WTC11 (cell line): ENCODE measurements around the gene CCDC134. TPM values are rescaled to one million over a fixed set of nuclear protein-coding genes. Genes with fewer than 3 reads are reported as not detected.

Experiments
- ATAC-seq: fragments of 200-7000 bp; cut with Tn5 transposase; 2 replicates; pipeline ENCODE4 v1.10.0; 2021; ENCODE audit warnings: mild to moderate bottlenecking, moderate library complexity
- CTCF ChIA-PET: fragments of 300-600 bp; sonication (Branson Sonifier 250); formaldehyde crosslinking; loops from one replicate; lab custom pipeline; 2021; ENCODE audit warnings: antibody characterized with exemption; lab: Charles Lee
- POLR2A ChIA-PET: fragments of 350-600 bp; sonication (Branson Sonifier 250); formaldehyde crosslinking; loops from one replicate; lab custom pipeline; 2021; ENCODE audit warnings: antibody characterized with exemption; lab: Charles Lee
- DNase-seq: peaks from one replicate; pipeline ENCODE4 v3.0.0; 2021; ENCODE audit warnings: low spot score
- H3K27ac Mint-ChIP-seq: 2 replicates; pipeline ENCODE4 v1.8.0; 2021; ENCODE audit warnings: mixed read lengths
- H3K27me3 Mint-ChIP-seq: 2 replicates; pipeline ENCODE4 v1.8.0; 2021; ENCODE audit warnings: low read depth, mild to moderate bottlenecking, moderate library complexity, mixed read lengths
- H3K36me3 Mint-ChIP-seq: 2 replicates; pipeline ENCODE4 v1.8.0; 2021; ENCODE audit warnings: mixed read lengths
- H3K4me1 Mint-ChIP-seq: 2 replicates; pipeline ENCODE4 v1.8.0; 2022; ENCODE audit warnings: mixed read lengths
- H3K4me3 Mint-ChIP-seq: 2 replicates; pipeline ENCODE4 v1.8.0; 2021; ENCODE audit warnings: mild to moderate bottlenecking, moderate library complexity, mixed read lengths
- H3K9me3 Mint-ChIP-seq: 2 replicates; pipeline ENCODE4 v1.8.0; 2021; ENCODE audit warnings: mixed read lengths
- ATF2 ChIP-seq: sonication (generic); formaldehyde crosslinking; IDR thresholded peaks from 2 replicates; pipeline ENCODE4 v1.8.1; 2022; ENCODE audit warnings: low read depth, missing genetic modification reagents, borderline replicate concordance
- CBFB ChIP-seq: sonication (generic); formaldehyde crosslinking; IDR thresholded peaks from 2 replicates; pipeline ENCODE4 v1.8.1; 2022; ENCODE audit warnings: mild to moderate bottlenecking, low read depth, missing genetic modification reagents
- CREB1 ChIP-seq: sonication (generic); formaldehyde crosslinking; IDR thresholded peaks from 2 replicates; pipeline ENCODE4 v1.8.0; 2023; ENCODE audit warnings: mild to moderate bottlenecking, missing genetic modification reagents
- CREM ChIP-seq: sonication (generic); formaldehyde crosslinking; IDR thresholded peaks from 2 replicates; pipeline ENCODE4 v1.8.1; 2022; ENCODE audit warnings: mild to moderate bottlenecking, missing genetic modification reagents, moderate library complexity
- EMX1 ChIP-seq: fragments of 250-450 bp; sonication (Bioruptor Pico); IDR thresholded peaks from 2 replicates; pipeline ENCODE4 v1.8.0; 2021; ENCODE audit warnings: mild to moderate bottlenecking
- ETV6 ChIP-seq: sonication (generic); formaldehyde crosslinking; IDR thresholded peaks from 2 replicates; pipeline ENCODE4 v1.8.1; 2022; ENCODE audit warnings: mild to moderate bottlenecking, missing genetic modification reagents
- FOXJ3 ChIP-seq: sonication (generic); formaldehyde crosslinking; IDR thresholded peaks from 2 replicates; pipeline ENCODE4 v1.9.0; 2021; ENCODE audit warnings: missing genetic modification reagents, mild to moderate bottlenecking, borderline replicate concordance
- HMGXB4 ChIP-seq: sonication (generic); formaldehyde crosslinking; IDR thresholded peaks from 2 replicates; pipeline ENCODE4 v1.8.1; 2023; ENCODE audit warnings: mild to moderate bottlenecking, moderate library complexity, missing genetic modification reagents
- IRF1 ChIP-seq: sonication (generic); formaldehyde crosslinking; IDR thresholded peaks from 2 replicates; pipeline ENCODE4 v1.8.0; 2023; ENCODE audit warnings: missing genetic modification reagents
- MXD4 ChIP-seq: fragments of 250-450 bp; sonication (Bioruptor Pico); IDR thresholded peaks from 2 replicates; pipeline ENCODE4 v1.8.0; 2021; ENCODE audit warnings: mild to moderate bottlenecking, moderate library complexity, borderline replicate concordance
- MYBL2 ChIP-seq: sonication (generic); formaldehyde crosslinking; IDR thresholded peaks from 2 replicates; pipeline ENCODE4 v1.8.1; 2023; ENCODE audit warnings: mild to moderate bottlenecking, moderate library complexity, missing genetic modification reagents
- SMAD3 ChIP-seq: sonication (generic); formaldehyde crosslinking; IDR thresholded peaks from 2 replicates; pipeline ENCODE4 v1.8.0; 2022; ENCODE audit warnings: missing genetic modification reagents, mild to moderate bottlenecking, borderline replicate concordance
- TCF7 ChIP-seq: sonication (generic); formaldehyde crosslinking; IDR thresholded peaks from 2 replicates; pipeline ENCODE4 v1.8.0; 2022; ENCODE audit warnings: mild to moderate bottlenecking, low read depth, missing genetic modification reagents, moderate library complexity
- TEAD4 ChIP-seq: sonication (generic); formaldehyde crosslinking; IDR thresholded peaks from 2 replicates; pipeline ENCODE4 v1.8.0; 2022; ENCODE audit warnings: mild to moderate bottlenecking, missing genetic modification reagents
- USF2 ChIP-seq: sonication (generic); formaldehyde crosslinking; IDR thresholded peaks from 2 replicates; pipeline ENCODE4 v1.8.1; 2023; ENCODE audit warnings: mild to moderate bottlenecking, missing genetic modification reagents, moderate library complexity
- ZBTB21 ChIP-seq: sonication (generic); formaldehyde crosslinking; IDR thresholded peaks from 2 replicates; pipeline ENCODE4 v1.8.1; 2023; ENCODE audit warnings: mild to moderate bottlenecking, missing genetic modification reagents, borderline replicate concordance
- ZNF263 ChIP-seq: sonication (generic); formaldehyde crosslinking; IDR thresholded peaks from 2 replicates; pipeline ENCODE4 v1.8.1; 2022; ENCODE audit warnings: low read depth, mild to moderate bottlenecking, moderate library complexity, missing genetic modification reagents
- total RNA-seq: library from RNA; stranded (reverse); gene quantifications from 3 replicates; pipeline ENCODE4 v1.2.3, GENCODE V29; 2021
- TF ChIP-seq, protein P1 (sequence below): sonication (generic); formaldehyde crosslinking; IDR thresholded peaks from 2 replicates; pipeline ENCODE4 v1.8.0; 2023; ENCODE audit warnings: missing genetic modification reagents, mild to moderate bottlenecking, borderline replicate concordance
- TF ChIP-seq, protein P2 (sequence below): sonication (generic); formaldehyde crosslinking; IDR thresholded peaks from 2 replicates; pipeline ENCODE4 v1.8.1; 2022; ENCODE audit warnings: mild to moderate bottlenecking, missing genetic modification reagents, moderate library complexity, borderline replicate concordance

Gene CCDC134
- total RNA-seq, 1 experiment from 2014 or later = 19.0 TPM

- ChIA-PET POLR2A (no interaction called here), CTCF (interaction anchor here (1.5 kb wide), 1 partner anchor 127 kb away, joined by 3 read pairs; no protein-coding TSS in a partner anchor)
- Mint-ChIP-seq H3K27me3 (no peaks in the 10 kb centered on the region; the same call in 1 of the 2 replicates), H3K9me3 (no peaks in the 10 kb centered on the region), H3K4me3 (no peak overlapping the region), H3K36me3 (no peaks in the 10 kb centered on the region), H3K27ac (no peak overlapping the region), H3K4me1 (no peaks in the 10 kb centered on the region; the same call in 1 of the 2 replicates)
- TF ChIP-seq ZNF263 (CRISPR knock-in tag) (no peak), CREB1 (CRISPR knock-in tag) (no peak), MYBL2 (CRISPR knock-in tag) (no peak), MXD4 (CRISPR knock-in tag) (no peak), ETV6 (CRISPR knock-in tag) (no peak), TEAD4 (CRISPR knock-in tag) (no peak)
- TF ChIP-seq, protein P1, sequence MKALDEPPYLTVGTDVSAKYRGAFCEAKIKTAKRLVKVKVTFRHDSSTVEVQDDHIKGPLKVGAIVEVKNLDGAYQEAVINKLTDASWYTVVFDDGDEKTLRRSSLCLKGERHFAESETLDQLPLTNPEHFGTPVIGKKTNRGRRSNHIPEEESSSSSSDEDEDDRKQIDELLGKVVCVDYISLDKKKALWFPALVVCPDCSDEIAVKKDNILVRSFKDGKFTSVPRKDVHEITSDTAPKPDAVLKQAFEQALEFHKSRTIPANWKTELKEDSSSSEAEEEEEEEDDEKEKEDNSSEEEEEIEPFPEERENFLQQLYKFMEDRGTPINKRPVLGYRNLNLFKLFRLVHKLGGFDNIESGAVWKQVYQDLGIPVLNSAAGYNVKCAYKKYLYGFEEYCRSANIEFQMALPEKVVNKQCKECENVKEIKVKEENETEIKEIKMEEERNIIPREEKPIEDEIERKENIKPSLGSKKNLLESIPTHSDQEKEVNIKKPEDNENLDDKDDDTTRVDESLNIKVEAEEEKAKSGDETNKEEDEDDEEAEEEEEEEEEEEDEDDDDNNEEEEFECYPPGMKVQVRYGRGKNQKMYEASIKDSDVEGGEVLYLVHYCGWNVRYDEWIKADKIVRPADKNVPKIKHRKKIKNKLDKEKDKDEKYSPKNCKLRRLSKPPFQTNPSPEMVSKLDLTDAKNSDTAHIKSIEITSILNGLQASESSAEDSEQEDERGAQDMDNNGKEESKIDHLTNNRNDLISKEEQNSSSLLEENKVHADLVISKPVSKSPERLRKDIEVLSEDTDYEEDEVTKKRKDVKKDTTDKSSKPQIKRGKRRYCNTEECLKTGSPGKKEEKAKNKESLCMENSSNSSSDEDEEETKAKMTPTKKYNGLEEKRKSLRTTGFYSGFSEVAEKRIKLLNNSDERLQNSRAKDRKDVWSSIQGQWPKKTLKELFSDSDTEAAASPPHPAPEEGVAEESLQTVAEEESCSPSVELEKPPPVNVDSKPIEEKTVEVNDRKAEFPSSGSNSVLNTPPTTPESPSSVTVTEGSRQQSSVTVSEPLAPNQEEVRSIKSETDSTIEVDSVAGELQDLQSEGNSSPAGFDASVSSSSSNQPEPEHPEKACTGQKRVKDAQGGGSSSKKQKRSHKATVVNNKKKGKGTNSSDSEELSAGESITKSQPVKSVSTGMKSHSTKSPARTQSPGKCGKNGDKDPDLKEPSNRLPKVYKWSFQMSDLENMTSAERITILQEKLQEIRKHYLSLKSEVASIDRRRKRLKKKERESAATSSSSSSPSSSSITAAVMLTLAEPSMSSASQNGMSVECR (CRISPR knock-in tag) = no peak
- no peak for ATAC-seq
- no peak for DNase-seq
These were observed 6.6 kb upstream of the CCDC134 start for GRCh38 chr22:41793871-41794270.

GRCh38 chr22:41798736-41799135 is 1.7 kb upstream of the CCDC134 start:
- H3K27ac Mint-ChIP-seq = peak overlapping the region; percentile 74; the same call in 1 of the 2 replicates
- TF ChIP-seq ETV6 (CRISPR knock-in tag) = no peak
- no peak for TF ChIP-seq ATF2 (CRISPR knock-in tag)
- no peak for TF ChIP-seq HMGXB4 (CRISPR knock-in tag)
- no peak for TF ChIP-seq EMX1 (CRISPR knock-in tag)
- no peak for TF ChIP-seq SMAD3 (CRISPR knock-in tag)
- TF ChIP-seq, protein P2, sequence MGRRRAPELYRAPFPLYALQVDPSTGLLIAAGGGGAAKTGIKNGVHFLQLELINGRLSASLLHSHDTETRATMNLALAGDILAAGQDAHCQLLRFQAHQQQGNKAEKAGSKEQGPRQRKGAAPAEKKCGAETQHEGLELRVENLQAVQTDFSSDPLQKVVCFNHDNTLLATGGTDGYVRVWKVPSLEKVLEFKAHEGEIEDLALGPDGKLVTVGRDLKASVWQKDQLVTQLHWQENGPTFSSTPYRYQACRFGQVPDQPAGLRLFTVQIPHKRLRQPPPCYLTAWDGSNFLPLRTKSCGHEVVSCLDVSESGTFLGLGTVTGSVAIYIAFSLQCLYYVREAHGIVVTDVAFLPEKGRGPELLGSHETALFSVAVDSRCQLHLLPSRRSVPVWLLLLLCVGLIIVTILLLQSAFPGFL (CRISPR knock-in tag) = no peak
- no peak for TF ChIP-seq ZNF263 (CRISPR knock-in tag)
- no peak for TF ChIP-seq ZBTB21 (CRISPR knock-in tag)
- TF ChIP-seq, protein P1 (CRISPR knock-in tag) = no peak
- no peak for TF ChIP-seq IRF1 (CRISPR knock-in tag)
- TF ChIP-seq FOXJ3 (CRISPR knock-in tag) = no peak
- no peak for TF ChIP-seq CREM (CRISPR knock-in tag)
- TF ChIP-seq CBFB = no peak
- no peak for TF ChIP-seq TCF7 (CRISPR knock-in tag)
- TF ChIP-seq USF2 = no peak

More at GRCh38 chr22:41798736-41799135, 1.7 kb upstream of the CCDC134 start:
- POLR2A ChIA-PET = interaction anchor here (0.7 to 1.1 kb wide), 2 partner anchors 11 to 110 kb away, joined by 3 to 4 read pairs; partner anchors contain the start of gene SNU13
- no peaks in the 10 kb centered on the region for H3K9me3 Mint-ChIP-seq
- no peak for DNase-seq
- H3K4me3 Mint-ChIP-seq = no peak overlapping the region
- H3K4me1 Mint-ChIP-seq = peaks cover 24% of the 10 kb centered on the region
- ATAC-seq = no peak
- peaks cover 3% of the 10 kb centered on the region; the same call in 1 of the 2 replicates for H3K36me3 Mint-ChIP-seq
- CTCF ChIA-PET = interaction anchor here (1.3 to 3.2 kb wide), 6 partner anchors 17 to 127 kb away, joined by 3 to 76 read pairs (median 11); partner anchors contain the start of gene MEI1
- H3K27me3 Mint-ChIP-seq = no peaks in the 10 kb centered on the region
